WTC11 (cell line): ENCODE data around the gene TOMM5.

Source experiments
- NFE2L1 ChIP-seq: sonication (generic); formaldehyde crosslinking; IDR thresholded peaks from 2 replicates; pipeline ENCODE4 v1.8.1; 2023; ENCODE audit warnings: missing genetic modification reagents
- TF ChIP-seq, protein P1 (sequence below): sonication (generic); formaldehyde crosslinking; conservative IDR thresholded peaks from 2 replicates; pipeline ENCODE4 v1.8.1; 2022; ENCODE audit warnings: mild to moderate bottlenecking, missing genetic modification reagents
- TF ChIP-seq, protein P2 (sequence below): sonication (generic); formaldehyde crosslinking; IDR thresholded peaks from 2 replicates; pipeline ENCODE4 v1.8.1; 2023; ENCODE audit warnings: mild to moderate bottlenecking, missing genetic modification reagents
- TF ChIP-seq, protein P3 (sequence below): fragments of 200-600 bp; IDR thresholded peaks from 2 replicates; pipeline ENCODE4 v1.8.0; 2022; ENCODE audit warnings: antibody characterized with exemption
- TF ChIP-seq, protein P4 (sequence below): sonication (generic); formaldehyde crosslinking; IDR thresholded peaks from 2 replicates; pipeline ENCODE4 v1.8.1; 2022; ENCODE audit warnings: mild to moderate bottlenecking, moderate library complexity, missing genetic modification reagents
- TF ChIP-seq, protein P5 (sequence below): sonication (generic); formaldehyde crosslinking; IDR thresholded peaks from 2 replicates; pipeline ENCODE4 v1.8.0; 2022; ENCODE audit warnings: missing genetic modification reagents

DNA sequence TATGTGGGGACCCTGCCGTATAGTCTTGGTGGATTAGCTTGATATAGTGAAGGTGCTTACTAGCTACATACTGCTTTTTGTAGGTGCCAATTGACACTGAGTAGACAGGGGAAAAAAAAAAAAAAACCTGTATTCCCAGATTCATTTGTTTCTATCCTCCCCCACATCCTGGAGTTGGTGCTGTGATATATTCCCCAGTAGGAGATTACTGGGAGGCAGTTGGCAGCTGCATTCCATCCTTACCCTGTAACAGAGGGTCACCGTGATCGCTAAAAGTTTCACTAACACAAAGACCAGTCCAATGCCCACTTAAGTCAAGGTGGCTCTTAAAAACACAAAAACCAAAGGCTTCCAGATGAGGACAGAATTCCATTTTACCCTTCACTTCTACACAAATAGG lies 27.4 kb upstream of the TOMM5 start:
- TF ChIP-seq, protein P1, sequence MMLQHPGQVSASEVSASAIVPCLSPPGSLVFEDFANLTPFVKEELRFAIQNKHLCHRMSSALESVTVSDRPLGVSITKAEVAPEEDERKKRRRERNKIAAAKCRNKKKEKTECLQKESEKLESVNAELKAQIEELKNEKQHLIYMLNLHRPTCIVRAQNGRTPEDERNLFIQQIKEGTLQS, result no peak
- TF ChIP-seq, protein P2, sequence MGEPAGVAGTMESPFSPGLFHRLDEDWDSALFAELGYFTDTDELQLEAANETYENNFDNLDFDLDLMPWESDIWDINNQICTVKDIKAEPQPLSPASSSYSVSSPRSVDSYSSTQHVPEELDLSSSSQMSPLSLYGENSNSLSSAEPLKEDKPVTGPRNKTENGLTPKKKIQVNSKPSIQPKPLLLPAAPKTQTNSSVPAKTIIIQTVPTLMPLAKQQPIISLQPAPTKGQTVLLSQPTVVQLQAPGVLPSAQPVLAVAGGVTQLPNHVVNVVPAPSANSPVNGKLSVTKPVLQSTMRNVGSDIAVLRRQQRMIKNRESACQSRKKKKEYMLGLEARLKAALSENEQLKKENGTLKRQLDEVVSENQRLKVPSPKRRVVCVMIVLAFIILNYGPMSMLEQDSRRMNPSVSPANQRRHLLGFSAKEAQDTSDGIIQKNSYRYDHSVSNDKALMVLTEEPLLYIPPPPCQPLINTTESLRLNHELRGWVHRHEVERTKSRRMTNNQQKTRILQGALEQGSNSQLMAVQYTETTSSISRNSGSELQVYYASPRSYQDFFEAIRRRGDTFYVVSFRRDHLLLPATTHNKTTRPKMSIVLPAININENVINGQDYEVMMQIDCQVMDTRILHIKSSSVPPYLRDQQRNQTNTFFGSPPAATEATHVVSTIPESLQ (CRISPR knock-in tag), result no peak
- TF ChIP-seq, protein P3, sequence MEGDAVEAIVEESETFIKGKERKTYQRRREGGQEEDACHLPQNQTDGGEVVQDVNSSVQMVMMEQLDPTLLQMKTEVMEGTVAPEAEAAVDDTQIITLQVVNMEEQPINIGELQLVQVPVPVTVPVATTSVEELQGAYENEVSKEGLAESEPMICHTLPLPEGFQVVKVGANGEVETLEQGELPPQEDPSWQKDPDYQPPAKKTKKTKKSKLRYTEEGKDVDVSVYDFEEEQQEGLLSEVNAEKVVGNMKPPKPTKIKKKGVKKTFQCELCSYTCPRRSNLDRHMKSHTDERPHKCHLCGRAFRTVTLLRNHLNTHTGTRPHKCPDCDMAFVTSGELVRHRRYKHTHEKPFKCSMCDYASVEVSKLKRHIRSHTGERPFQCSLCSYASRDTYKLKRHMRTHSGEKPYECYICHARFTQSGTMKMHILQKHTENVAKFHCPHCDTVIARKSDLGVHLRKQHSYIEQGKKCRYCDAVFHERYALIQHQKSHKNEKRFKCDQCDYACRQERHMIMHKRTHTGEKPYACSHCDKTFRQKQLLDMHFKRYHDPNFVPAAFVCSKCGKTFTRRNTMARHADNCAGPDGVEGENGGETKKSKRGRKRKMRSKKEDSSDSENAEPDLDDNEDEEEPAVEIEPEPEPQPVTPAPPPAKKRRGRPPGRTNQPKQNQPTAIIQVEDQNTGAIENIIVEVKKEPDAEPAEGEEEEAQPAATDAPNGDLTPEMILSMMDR, result no peak
- no peak for TF ChIP-seq NFE2L1 (CRISPR knock-in tag)
- TF ChIP-seq, protein P4, sequence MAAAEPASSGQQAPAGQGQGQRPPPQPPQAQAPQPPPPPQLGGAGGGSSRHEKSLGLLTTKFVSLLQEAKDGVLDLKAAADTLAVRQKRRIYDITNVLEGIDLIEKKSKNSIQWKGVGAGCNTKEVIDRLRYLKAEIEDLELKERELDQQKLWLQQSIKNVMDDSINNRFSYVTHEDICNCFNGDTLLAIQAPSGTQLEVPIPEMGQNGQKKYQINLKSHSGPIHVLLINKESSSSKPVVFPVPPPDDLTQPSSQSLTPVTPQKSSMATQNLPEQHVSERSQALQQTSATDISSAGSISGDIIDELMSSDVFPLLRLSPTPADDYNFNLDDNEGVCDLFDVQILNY (CRISPR knock-in tag), result no peak
- TF ChIP-seq, protein P5, sequence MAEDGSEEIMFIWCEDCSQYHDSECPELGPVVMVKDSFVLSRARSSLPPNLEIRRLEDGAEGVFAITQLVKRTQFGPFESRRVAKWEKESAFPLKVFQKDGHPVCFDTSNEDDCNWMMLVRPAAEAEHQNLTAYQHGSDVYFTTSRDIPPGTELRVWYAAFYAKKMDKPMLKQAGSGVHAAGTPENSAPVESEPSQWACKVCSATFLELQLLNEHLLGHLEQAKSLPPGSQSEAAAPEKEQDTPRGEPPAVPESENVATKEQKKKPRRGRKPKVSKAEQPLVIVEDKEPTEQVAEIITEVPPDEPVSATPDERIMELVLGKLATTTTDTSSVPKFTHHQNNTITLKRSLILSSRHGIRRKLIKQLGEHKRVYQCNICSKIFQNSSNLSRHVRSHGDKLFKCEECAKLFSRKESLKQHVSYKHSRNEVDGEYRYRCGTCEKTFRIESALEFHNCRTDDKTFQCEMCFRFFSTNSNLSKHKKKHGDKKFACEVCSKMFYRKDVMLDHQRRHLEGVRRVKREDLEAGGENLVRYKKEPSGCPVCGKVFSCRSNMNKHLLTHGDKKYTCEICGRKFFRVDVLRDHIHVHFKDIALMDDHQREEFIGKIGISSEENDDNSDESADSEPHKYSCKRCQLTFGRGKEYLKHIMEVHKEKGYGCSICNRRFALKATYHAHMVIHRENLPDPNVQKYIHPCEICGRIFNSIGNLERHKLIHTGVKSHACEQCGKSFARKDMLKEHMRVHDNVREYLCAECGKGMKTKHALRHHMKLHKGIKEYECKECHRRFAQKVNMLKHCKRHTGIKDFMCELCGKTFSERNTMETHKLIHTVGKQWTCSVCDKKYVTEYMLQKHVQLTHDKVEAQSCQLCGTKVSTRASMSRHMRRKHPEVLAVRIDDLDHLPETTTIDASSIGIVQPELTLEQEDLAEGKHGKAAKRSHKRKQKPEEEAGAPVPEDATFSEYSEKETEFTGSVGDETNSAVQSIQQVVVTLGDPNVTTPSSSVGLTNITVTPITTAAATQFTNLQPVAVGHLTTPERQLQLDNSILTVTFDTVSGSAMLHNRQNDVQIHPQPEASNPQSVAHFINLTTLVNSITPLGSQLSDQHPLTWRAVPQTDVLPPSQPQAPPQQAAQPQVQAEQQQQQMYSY (CRISPR knock-in tag), result no peak
